G401 (cell line): ENCODE data around the gene MYNN. TPM values are rescaled to one million over a fixed set of nuclear protein-coding genes. Genes with fewer than 3 reads are reported as not detected.

ENCODE experiments used
- DNase-seq: peaks from one replicate; pipeline ENCODE4 v3.0.0-alpha.2; 2015; ENCODE audit warnings: low spot score
- in situ Hi-C: cut with HindIII; loops from 2 replicates; pipeline ENCODE4 v1.10.0; 2016; ENCODE audit warnings: low sequenced_read_pairs, mixed read lengths
- total RNA-seq: library from RNA; depleted of rRNA; stranded (reverse); fragments of >200 nt; shearing (Covaris generic); gene quantifications from 2 replicates; pipeline ENCODE4 v1.2.3, GENCODE V29; 2014; rRNA removed

The MYNN gene
- total RNA-seq, 1 experiment from 2014 or later = 25.7 TPM

GRCh38 chr3:169818316-169818715 lies 45.1 kb downstream of the MYNN start:
- no peak for DNase-seq
- in situ Hi-C loops = no loop called here

GRCh38 chr3:169822091-169822490 lies 48.9 kb downstream of the MYNN start:
- DNase-seq = no peak
- in situ Hi-C loops = no loop called here

- no peak for DNase-seq
- in situ Hi-C loops = no loop called here
These were observed 49.3 kb downstream of the MYNN start for GRCh38 chr3:169822540-169822939.

GRCh38 chr3:169822983-169823382 lies 49.8 kb downstream of the MYNN start:
- in situ Hi-C loops = no loop called here
- DNase-seq = no peak

GRCh38 chr3:169825316-169825715 lies 52.1 kb downstream of the MYNN start:
- in situ Hi-C loops = no loop called here
- DNase-seq = no peak

- in situ Hi-C loops = no loop called here
- DNase-seq = no peak
These were observed 54.5 kb downstream of the MYNN start for GRCh38 chr3:169827712-169828111.

- no peak for DNase-seq
- in situ Hi-C loops = no loop called here
These were observed 62.3 kb downstream of the MYNN start for GRCh38 chr3:169835533-169835932.

- DNase-seq = no peak
These were observed 63.1 kb downstream of the MYNN start for GRCh38 chr3:169836078-169836941.

GRCh38 chr3:169836942-169837275 lies 63.7 kb downstream of the MYNN start:
- in situ Hi-C loops = no loop called here
- DNase-seq = no peak

More at GRCh38 chr3:169836078-169836941, 63.1 kb downstream of the MYNN start:
- in situ Hi-C loops = no loop called here

GRCh38 chr3:169838511-169839030 lies 65.4 kb downstream of the MYNN start:
- DNase-seq = no peak
- in situ Hi-C loops = no loop called here

Other genes with a start within 250 kb of the MYNN start
- 1.4 and 8.0 TPM in 2 replicates for gene MECOM, start 109.7 kb upstream of the MYNN start, total RNA-seq
- gene TERC, start 8.3 kb upstream of the MYNN start, total RNA-seq = 118 and 204 TPM in 2 replicates
- 2.7 and 3.8 TPM in 2 replicates for gene ACTRT3, start 3.8 kb upstream of the MYNN start, total RNA-seq
- gene LRRIQ4, start 39.5 kb downstream of the MYNN start, total RNA-seq = not detected in 2 replicates
- gene LRRC34, start 39.5 kb downstream of the MYNN start, total RNA-seq = not detected in 2 replicates
- not detected in 2 replicates for gene LRRC31, start 96.5 kb downstream of the MYNN start, total RNA-seq
- not detected in 2 replicates for gene SAMD7, start 138.2 kb downstream of the MYNN start, total RNA-seq
- gene SEC62, start 193.4 kb downstream of the MYNN start, total RNA-seq = 9.5 and 16.4 TPM in 2 replicates